GM21723 (cell line): ENCODE measurements around the gene ARHGEF26.

Experiments used
- ATAC-seq: cut with Tn5 transposase; IDR thresholded peaks from one replicate; pipeline ENCODE4 v1.9.1; 2021; ENCODE audit warnings: mild to moderate bottlenecking, moderate library complexity; ENCODE audit not compliant: unreplicated experiment

ARHGEF26 gene

DNA sequence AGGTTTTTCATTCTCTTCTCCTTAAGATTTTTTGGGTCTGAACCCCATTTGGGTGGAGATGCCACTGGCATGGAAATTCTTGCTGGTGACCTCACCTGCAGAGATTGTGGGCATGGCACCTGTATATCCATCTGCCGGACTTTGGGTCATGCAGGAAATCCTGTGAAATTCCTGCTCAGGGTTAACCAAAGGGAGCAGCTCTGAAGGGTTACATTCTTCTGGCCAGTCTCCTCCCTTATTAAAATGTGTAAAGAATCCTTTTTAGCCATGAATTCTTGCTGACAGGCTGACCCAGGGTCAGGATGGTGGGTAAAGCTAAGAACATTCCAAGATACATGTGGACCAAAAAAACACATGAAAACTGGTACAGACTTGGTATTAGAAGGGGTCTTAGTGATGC is 27.4 kb downstream of the ARHGEF26 start:
- no peak for ATAC-seq

DNA sequence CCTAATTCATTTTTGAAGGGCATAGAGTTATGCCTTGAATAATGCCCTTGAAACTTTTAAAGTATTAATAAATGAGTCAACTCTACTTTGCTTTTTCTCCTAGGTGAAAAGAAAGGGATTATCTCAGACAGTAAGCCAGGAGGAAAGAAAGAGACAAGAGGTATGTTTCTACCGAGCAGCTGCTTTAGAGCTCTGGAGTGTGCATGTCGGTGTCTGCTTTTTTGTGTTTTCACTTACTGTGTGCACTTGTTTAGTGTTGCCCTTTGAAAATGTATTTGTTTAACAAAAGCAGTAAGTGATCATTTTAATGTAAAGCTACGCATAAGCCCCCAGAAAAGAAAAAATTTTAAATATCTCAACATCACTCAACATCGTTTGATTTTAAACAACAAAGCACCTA is 28.1 kb downstream of the ARHGEF26 start:
- ATAC-seq = no peak

DNA sequence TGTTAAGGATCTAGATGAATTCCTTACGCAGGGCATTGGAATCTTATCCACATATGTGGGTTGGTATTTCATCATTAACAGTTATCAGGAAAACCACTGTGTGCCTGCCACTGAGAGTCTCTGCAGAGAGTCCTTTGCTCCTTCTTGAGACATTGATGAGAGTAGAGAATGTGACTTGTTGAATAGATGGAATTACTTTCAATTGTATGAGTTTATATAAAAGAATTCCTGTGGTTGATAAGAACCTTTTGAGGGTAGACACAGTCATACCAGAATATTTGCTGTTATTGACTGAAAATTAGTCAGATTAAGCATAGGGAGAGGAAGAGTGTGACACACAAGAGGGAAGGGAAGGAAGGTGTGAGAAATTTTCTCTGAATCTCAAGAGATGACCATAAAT is 30.8 kb downstream of the ARHGEF26 start:
- ATAC-seq = no peak

DNA sequence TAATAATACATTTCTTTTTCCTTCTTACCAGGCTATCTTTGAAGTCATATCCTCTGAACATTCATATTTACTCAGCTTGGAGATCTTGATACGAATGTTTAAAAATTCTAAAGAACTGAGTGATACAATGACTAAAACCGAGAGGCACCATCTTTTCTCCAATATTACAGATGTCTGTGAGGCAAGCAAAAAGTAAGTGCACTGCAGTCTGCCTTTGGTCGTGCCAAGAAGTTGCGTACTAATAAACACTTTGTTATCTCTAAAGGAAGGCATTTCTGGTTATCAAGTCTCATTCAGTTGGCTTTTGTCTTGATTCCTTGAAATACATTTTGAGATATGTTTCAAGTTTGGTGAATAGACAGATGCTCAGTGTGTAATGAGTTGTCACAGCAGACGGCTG is 31.6 kb downstream of the ARHGEF26 start:
- no peak for ATAC-seq

DNA sequence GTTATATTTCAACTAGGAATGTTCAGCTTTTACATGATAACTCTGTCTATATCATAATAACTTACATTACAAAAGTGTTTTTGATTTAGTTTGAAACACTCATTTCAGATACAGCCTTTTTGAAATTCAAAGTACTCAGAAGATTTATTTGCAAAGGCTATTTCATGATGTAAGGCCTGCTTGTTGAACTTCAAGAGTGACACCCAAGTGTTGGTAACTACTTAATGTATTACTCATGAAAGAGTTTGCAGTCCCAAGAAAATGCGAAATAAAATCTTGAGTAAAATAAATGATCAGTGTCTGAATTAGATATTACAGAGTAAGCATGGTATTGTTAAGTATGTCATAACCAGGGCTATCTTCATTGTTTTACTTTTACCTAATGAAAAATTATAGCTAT is 35.3 kb downstream of the ARHGEF26 start:
- ATAC-seq = no peak

DNA sequence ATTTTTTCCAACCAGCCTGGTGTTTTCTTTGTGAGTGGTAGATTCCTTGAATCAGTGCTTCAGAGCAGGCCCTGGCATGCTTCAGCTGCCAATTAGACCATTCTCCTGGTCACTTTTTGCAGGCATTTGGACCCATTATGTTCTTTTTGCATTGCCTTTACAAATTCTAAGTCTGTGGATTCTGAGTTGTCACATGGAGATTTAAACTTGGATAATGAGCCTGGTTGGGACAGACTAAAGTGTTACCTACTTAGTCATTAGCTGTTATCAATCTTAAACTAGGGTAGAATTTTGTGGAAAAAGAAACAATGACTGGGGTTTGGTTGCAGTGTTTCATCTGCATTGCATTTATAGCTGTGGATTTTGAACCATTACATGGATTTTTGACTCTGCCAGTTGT is 40.6 kb downstream of the ARHGEF26 start:
- ATAC-seq = no peak

DNA sequence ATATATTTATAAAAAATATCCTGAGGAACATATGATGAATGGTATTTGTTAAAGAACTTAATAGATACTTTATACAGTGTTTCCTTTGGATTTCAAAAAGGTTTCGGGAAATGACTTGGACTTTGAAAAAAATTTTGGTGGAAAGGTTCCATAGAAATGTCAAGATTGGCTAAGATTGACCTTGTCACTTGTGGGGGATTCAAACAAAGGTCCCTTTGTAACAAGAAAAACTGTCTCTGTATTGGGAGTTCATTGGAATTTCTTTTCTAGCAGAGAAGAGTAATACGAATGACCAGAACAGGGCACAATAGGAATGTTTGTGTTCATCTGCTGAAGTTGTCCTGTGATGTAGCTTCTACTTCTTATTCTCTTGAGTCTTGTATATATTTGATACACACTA is 43.2 kb downstream of the ARHGEF26 start:
- no peak for ATAC-seq

DNA sequence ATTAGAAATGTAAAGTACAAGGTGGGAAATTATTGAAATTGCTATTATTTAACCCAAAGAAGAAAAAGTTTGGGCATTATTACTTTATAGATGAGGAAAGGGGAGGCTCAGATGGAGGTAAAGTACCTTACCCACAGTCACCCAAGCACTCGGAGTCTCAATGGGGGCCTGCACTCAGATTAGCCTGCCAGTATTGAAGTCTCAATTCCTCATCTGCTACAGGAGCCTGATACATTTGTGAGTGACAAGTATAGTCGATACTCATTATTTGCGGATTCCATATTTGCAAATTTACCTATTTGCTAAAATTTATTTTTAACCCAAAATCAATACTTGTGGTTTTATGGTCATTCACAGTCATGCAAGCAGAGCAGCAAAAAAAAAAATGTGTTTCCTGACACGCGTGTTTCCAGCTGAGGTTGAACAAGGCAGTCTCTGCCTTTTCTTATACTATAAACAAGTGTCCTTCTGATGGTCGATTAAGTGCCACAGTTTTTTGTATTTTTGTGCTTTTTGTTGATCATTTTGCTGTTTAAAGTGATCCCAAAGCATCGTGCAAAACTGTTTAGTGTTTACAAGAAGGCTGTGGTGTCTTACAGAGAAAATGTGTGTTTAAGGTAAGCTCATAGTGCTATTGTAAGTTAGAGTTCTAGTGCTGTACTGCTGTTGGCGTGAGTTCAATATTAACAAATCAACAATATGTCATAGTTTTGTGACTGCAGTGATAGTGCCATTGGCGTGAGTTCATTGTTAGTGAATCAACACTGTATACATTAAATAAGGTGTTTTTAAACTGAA is 48.0 kb downstream of the ARHGEF26 start:
- ATAC-seq = no peak

DNA sequence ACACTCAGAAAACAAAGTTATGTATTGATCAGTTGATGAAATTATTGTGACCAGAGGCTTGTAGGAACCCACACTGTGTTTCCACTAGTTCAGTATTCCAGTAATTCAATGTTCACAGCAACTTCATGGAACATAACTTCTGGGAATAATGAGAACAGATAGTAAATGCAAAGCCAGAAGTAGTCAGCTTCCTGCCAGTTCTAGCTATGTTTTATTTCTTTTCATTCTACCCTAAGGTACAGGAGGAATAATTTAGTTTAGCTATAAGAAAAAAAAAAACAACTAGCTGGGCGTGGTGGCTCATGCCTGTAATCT is 48.6 kb downstream of the ARHGEF26 start:
- ATAC-seq = no peak

DNA sequence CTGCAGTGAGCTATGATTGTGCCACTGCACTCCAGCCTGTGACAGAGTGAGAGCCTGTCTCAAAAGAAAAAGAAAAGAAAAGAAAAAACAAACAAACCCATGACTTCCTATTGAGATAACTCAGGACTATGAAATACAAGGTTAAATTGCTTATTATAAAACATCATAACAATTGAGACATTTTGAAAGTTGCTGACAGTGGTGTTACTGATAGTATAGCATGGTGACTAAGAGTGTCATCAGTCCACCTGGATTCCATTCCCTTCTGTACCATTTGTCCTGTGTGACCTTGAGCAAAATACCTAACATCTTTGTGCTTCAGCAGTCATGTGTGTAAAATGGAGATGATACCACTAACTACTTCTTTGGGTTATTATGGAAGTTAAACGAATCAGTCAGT is 49.1 kb downstream of the ARHGEF26 start:
- ATAC-seq = no peak

DNA sequence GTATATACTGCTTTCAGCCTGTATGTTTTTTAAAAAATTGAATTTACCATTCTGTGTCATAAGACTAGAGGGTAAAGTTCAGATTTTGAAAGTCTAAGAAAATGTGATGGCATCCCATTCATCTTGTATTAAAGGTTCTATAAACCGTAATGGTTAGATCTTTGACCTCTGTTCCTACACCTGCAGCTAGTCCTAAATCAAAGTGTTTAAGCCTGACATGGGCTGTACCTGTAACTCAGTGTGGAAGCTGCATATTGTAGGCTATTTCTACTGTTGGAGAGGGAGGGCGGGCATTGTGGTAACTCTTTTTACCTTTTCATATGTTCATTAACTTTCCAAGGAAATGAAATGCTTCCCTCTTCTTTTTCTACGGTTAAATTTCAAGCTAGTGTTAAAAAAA is 53.9 kb downstream of the ARHGEF26 start:
- no peak for ATAC-seq

DNA sequence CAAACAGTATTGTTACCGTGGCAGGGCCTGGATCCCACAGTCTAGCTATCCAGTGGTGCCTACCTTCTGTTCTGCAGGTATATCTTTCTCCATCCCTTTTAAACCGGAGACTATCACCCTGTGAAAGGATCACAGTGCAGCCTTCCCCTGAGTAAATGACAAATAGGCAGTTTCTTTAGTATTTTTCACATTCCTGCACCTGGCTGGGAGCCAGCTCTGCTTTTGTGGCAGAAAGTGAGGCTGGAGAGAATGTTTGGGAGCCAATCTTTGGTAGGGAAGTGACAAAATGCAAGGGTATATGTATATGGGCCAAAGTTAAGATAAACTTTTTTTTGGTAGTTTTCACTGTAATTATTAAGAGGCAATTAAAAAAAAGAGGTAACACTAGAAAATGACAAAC is 54.8 kb downstream of the ARHGEF26 start:
- no peak for ATAC-seq

DNA sequence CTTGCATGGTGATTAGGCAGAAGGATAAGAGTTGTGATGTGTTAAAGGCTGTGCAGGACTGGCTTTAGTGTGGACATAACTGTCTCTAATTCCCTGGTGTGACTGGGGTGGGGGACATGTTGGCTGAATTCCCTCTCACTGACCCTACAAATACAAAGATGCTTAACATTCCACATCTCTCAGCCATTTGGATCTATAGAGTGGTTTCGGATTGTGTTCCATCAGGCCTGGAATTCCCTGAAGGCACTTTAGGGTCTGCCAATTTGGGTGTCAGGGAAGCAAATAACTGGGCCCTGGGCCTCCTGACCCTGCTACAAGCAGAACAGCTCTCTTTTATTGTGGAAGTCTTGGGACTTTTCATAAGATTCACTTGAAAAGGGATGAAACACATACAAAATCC is 56.2 kb downstream of the ARHGEF26 start:
- ATAC-seq = no peak

DNA sequence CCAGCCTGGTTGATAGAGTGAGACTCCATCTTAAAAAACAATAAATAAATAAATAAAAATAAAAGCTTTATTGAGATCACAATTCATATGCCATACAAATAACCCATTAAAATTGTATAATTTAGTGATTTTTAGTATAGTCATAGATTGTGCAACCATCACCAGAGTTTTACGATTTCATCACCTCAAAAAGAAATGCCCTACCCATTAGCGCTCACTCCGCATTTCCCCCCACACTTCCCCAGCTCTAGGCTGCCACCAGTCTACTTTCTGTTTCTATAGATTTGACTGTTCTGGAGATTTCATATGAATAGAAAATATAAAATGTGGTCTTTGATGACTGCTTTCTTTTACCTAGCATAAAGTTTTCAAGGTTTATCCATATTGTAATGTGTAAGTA is 57.0 kb downstream of the ARHGEF26 start:
- no peak for ATAC-seq

DNA sequence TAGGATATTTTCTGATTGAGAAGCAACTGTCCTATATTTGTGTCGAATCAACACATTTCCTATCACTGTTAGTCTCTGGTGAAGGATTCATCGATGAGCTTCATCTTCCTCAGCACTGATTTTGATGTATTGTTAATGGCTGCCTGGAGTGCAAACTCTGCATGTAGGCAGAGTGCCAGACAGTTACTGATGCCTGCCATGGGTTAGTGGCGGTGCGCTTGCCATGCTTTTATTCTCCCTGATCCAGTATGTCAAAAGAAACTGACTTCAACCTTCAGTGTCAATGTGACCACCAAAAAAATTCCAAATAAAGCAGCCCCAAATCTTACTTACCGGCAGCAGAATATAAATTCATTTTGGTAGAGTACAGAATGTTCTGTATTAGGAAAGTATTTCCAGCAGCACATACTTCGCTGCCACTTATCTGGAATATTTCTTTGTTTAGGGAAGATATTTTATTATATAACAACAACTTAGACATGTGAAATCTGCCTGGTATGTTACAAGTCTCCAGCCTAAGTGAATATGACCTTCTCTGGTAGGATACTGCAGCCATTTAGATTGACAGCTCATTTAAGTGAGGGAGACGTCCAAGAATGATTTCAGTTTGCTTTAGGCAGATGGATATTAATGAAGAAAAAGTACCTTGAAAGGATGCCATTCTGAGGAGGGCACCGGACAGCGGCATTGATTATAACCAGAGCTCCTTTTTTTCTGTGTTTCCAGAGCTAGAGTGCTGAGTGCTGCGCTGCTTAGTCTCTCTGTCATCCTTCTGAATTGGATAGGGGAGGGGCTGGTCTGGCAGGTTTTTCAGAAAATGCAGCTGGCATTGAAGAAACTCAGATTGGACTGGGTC is 59.9 kb downstream of the ARHGEF26 start:
- ATAC-seq = no peak

DNA sequence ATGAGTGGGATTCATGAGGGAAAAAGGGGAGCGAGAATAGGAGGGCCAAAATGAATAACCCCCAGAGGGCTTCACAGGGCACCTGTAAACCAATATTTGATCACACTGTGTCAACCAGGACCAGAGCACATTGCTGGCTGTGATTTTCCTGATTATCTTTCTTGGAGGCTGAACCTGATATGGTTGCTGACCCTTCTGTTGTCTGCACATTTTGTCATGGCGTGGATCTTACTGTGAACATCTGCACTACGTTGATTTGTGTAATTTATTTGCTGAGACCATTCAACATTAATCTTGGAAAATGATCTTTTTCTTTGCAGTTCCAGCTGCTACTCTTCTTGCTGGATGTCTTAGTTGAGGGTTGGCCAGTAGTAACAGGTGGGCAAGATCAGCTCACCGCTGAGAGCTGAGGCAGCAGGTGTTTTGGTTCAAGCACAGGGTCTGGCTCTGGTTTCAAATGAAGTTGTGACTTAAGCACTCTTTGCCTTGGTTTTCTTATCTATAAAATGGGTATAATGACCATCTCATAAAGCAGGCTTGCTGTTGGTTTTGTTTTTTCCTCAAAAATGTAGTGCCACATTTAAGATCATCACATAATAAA is 61.2 kb downstream of the ARHGEF26 start:
- ATAC-seq = no peak

DNA sequence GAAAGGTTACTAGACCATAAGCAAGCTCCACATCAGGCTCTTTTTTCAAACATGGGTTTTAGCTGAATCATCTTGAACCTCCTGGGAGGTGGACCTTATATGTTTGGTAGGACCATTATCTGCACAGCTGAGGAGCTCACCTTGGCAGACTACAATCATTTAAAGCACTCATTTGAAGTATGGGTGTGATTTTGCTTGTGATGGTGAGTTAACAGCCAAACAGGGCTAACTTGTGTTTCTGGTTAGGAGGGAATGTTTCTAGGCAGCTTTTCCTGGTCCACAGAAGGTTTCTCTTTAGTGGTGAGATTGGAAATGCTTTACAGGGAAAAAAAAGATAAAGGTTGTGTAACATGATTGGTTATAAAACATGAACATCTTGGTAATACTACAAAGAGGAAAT is 61.8 kb downstream of the ARHGEF26 start:
- no peak for ATAC-seq

DNA sequence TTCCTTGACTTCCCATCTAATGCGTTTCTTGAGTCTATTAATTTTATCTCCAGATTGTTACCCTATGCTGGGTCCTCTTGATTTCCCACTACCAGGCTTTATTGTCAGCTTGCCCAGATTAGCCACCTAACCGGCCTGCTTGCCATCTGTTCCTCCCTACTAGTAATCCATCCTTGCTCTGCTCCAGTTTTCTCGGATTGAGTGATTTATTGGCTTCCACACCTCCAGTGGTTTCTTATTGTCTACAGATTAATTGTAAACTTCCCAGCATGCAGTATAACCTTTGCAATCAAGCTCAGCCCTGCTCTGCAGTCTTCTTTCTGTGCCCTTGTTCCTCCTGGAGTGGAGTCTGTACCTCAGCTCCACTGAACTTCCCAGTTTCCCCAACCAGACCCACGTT is 63.4 kb downstream of the ARHGEF26 start:
- no peak for ATAC-seq

DNA sequence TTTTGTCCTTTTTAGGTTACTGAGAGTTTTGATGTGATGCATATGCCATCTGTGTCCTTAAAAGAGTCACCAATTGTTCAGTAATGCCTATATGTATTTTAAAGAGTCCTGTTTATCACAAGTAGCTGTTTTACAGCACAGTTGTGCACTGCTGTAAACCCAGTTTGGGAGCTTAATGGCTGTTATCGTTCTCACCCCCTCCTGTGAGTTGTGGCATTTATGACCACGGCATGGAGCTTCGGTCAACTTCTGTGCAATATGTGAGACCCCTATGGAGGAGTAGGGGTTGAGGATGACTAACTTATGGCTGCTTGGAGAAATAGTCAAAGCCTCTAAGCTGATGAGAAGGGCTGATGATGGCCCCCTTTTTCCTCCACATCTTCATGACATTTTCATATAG is 67.2 kb downstream of the ARHGEF26 start:
- no peak for ATAC-seq

DNA sequence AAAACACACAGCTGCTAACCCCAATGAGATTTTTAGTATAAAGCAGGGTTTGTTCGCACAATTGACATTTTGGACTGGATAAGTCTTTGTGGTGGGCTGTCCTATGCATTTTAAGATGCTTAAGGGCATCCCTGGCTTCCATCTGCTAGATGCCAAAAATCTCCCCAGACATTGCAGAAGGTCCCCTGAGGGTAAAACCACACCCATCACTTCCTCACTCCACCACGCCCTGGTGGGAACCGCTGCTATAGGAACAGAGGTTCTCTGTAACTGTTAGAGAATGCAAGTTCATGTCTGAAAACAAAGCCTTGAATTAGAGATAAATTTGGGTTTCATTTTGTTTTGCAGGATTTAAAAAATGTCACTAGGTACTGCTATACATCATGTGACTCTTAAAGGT is 67.7 kb downstream of the ARHGEF26 start:
- ATAC-seq = no peak

DNA sequence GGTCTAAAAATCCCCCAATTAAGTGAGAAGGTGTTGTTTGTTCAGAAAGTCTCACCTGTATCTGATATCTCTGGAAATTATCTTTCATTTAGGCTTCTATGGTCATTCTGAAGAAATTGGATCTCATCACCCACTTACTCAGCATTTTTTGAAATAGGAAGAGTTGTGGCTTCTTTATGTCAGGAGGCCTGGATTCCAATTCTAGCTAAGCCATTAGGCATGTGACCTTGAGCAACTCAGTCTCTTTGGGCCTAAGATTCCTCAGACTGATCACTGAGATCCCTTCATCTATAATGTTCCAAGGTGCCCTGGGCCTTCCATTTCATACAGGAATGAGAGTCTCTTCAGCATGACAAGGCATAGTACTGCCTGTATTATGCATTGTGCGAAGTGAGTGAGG is 70.3 kb downstream of the ARHGEF26 start:
- no peak for ATAC-seq

DNA sequence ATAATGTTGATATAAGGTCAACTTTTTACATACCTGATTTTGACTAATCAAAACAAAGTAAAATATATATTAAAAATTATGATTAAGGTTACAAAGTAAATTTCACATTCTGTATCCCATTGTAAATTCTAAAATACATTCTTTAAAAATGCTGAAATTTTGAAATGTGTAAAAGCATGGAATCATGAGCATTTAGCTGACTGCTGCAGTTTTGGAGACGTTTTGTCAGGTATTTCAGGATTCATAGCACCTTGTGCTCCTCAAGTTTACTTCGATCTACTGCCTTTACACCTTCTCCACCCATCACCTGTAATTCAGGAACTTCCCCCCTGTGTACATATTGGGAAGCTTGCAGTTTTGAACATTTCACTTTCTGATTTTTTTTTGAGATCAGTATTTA is 71.0 kb downstream of the ARHGEF26 start:
- ATAC-seq = no peak
